B cell (primary cell): Measurements from ENCODE around the gene COQ10B. TPM values are rescaled to one million over a fixed set of nuclear protein-coding genes. Genes with fewer than 3 reads are reported as not detected.

Experiments used
- ATAC-seq: fragments of 200-7000 bp; cut with Tn5 transposase; one replicate; pipeline ENCODE4 v1.10.0; 2021; ENCODE audit warnings: low read depth, mild to moderate bottlenecking, moderate number of reproducible peaks, moderate library complexity
- CTCF ChIA-PET: fragments of 350-600 bp; sonication (Branson Sonifier 250); formaldehyde crosslinking; loops from one replicate; lab custom pipeline; 2021; ENCODE audit warnings: antibody characterized with exemption, inconsistent platforms; lab: Charles Lee
- POLR2A ChIA-PET: fragments of 350-600 bp; sonication (Branson Sonifier 250); formaldehyde crosslinking; loops from one replicate; lab custom pipeline; 2021; ENCODE audit warnings: antibody characterized with exemption; lab: Charles Lee
- DNase-seq: peaks from one replicate; pipeline ENCODE4 v3.0.0; 2013
- H2AFZ ChIP-seq: 2 replicates; pipeline ENCODE4 v1.6.1; 2012; ENCODE audit warnings: mild to moderate bottlenecking, low read depth, low read length; ENCODE audit not compliant: insufficient read depth, poor library complexity, severe bottlenecking
- H3K27ac ChIP-seq, 2 donors: 1 replicate in 1 of 2; 2 replicates in 1 of 2; pipeline ENCODE4 v1.5.1; 2012 to 2013; ENCODE audit warnings: low read length in 2 of 2, mild to moderate bottlenecking in 2 of 2, moderate library complexity in 1 of 2
- H3K27me3 ChIP-seq, 4 experiments: fragments of 200-600 bp in 1 of 4; sonication (generic) in 1 of 4; replicated peaks in 1 of 4; 1 replicate in 2 of 4; 2 replicates in 2 of 4; pipeline versions ENCODE4 v1.6.1 to v1.7.0; 2013 to 2016; ENCODE audit warnings: low read length in 3 of 4, mild to moderate bottlenecking in 2 of 4, mixed read lengths in 1 of 4, moderate library complexity in 1 of 4; ENCODE audit not compliant: insufficient read depth in 4 of 4, control insufficient read depth in 3 of 4; ENCODE audit errors: control extremely low read depth in 1 of 4
- H3K36me3 ChIP-seq, 2 experiments: replicated peaks in 1 of 2; 1 replicate in 1 of 2; 2 replicates in 1 of 2; pipeline versions ENCODE4 v1.6.1 to v1.7.1; 2013; ENCODE audit warnings: low read length in 1 of 2; ENCODE audit not compliant: insufficient read depth in 2 of 2, control insufficient read depth in 1 of 2; ENCODE audit errors: control extremely low read depth in 1 of 2, extremely low read depth in 1 of 2
- H3K4me1 ChIP-seq, 2 donors: fragments of 200-600 bp in 1 of 2; sonication (generic) in 1 of 2; 1 replicate in 1 of 2; 2 replicates in 1 of 2; pipeline versions ENCODE4 v1.5.1 to v1.6.1; 2013 to 2017; ENCODE audit warnings: low read length in 2 of 2; ENCODE audit not compliant: control insufficient read depth in 2 of 2, insufficient read depth in 2 of 2
- H3K4me2 ChIP-seq: replicated peaks from 2 replicates; pipeline ENCODE3; 2012; ENCODE audit warnings: mild to moderate bottlenecking, low read depth, low read length; ENCODE audit not compliant: poor library complexity, severe bottlenecking
- H3K4me3 ChIP-seq, 5 experiments: fragments of 200-600 bp in 1 of 5; sonication (generic) in 1 of 5; 1 replicate in 3 of 5; 2 replicates in 2 of 5; pipeline versions ENCODE4 v1.5.1 to v1.7.0; 2011 to 2016; ENCODE audit warnings: low read length in 4 of 5, mild to moderate bottlenecking in 4 of 5, low read depth in 2 of 5, control low read depth in 1 of 5, moderate library complexity in 1 of 5; ENCODE audit not compliant: insufficient read depth in 1 of 5; ENCODE audit errors: control extremely low read depth in 1 of 5, extremely low read depth in 1 of 5
- H3K79me2 ChIP-seq: fragments of 200-600 bp; sonication (generic); one replicate; pipeline ENCODE4 v1.6.0; 2016; ENCODE audit warnings: low read length; ENCODE audit not compliant: control insufficient read depth, insufficient read depth
- H3K9ac ChIP-seq: fragments of 200-600 bp; sonication (generic); 2 replicates; pipeline ENCODE4 v1.6.1; 2017; ENCODE audit warnings: mild to moderate bottlenecking, low read length, moderate library complexity
- H3K9me3 ChIP-seq, 3 donors: one replicate each; pipeline versions ENCODE4 v1.6.1 to v1.7.1; 2013; ENCODE audit warnings: low read length in 2 of 3; ENCODE audit not compliant: control insufficient read depth in 2 of 3, insufficient read depth in 1 of 3; ENCODE audit errors: control extremely low read depth in 1 of 3
- H4K20me1 ChIP-seq: 2 replicates; pipeline ENCODE4 v1.6.0; 2012; ENCODE audit warnings: mild to moderate bottlenecking, low read length; ENCODE audit not compliant: insufficient read depth, control insufficient read depth, poor library complexity, severe bottlenecking
- H3K27ac Mint-ChIP-seq: one replicate; pipeline ENCODE4 v1.8.0; 2021; ENCODE audit warnings: mixed read lengths
- H3K27me3 Mint-ChIP-seq: one replicate; pipeline ENCODE4 v1.8.0; 2021; ENCODE audit warnings: mixed read lengths
- H3K4me1 Mint-ChIP-seq: one replicate; pipeline ENCODE4 v1.8.0; 2021; ENCODE audit warnings: mixed read lengths
- H3K4me3 Mint-ChIP-seq: one replicate; pipeline ENCODE4 v1.8.0; 2021; ENCODE audit warnings: mixed read lengths
- H3K9me3 Mint-ChIP-seq: one replicate; pipeline ENCODE4 v1.8.0; 2022; ENCODE audit warnings: mixed read lengths; ENCODE audit not compliant: insufficient read depth
- CTCF ChIP-seq: fragments of 200-600 bp; IDR thresholded peaks from one replicate; pipeline ENCODE4 v1.8.0; 2022; ENCODE audit warnings: antibody characterized with exemption, mild to moderate bottlenecking
- EZH2 ChIP-seq: IDR thresholded peaks from 2 replicates; pipeline ENCODE4 v1.6.1; 2012; ENCODE audit warnings: borderline replicate concordance, low read depth, mild to moderate bottlenecking, moderate library complexity, low read length; ENCODE audit not compliant: insufficient read depth, poor library complexity, severe bottlenecking
- WGBS: methylation state at CpG from one replicate; pipeline ENCODE4 v1.1.5; 2013; ENCODE audit warnings: missing lambda C conversion rate; ENCODE audit not compliant: insufficient coverage; 5-methylcytosine and 5-hydroxymethylcytosine counted together
- intact Hi-C: fragments of 100-400 bp; cut with micrococcal nuclease; formaldehyde crosslinking; loops from one replicate; pipeline ENCODE4 v1.10.0; 2022
- polyA plus RNA-seq: library from polyadenylated mRNA; depleted of rRNA; stranded (reverse); fragments of >200 nt; gene quantifications from 2 replicates; pipeline ENCODE4 v1.2.3, GENCODE V29; 2012
- total RNA-seq, 2 donors: library from RNA; stranded (reverse); fragments of 120-200 nt in 1 of 2; gene quantifications; 1 replicate in 1 of 2; 2 replicates in 1 of 2; pipeline versions ENCODE4 v1.2.3 to v1.2.4, GENCODE V29; 2013 to 2022

The COQ10B gene
- total and polyA plus RNA-seq, 2 donors (not counting 1 experiment from before 2014, with no cell fraction given): 5.8 to 29.1 TPM

GRCh38 chr2:197405582-197405981, 47.8 kb upstream of the COQ10B start:
- TF ChIP-seq CTCF: no peak
- no peak for TF ChIP-seq EZH2
- Mint-ChIP-seq H3K9me3 (no peaks in the 10 kb centered on the region), H3K4me3 (no peak overlapping the region), H3K27ac (no peak overlapping the region), H3K4me1 (no peaks in the 10 kb centered on the region), H3K27me3 (no peaks in the 10 kb centered on the region)
- H3K27ac ChIP-seq: no peak overlapping the region
- no peak overlapping the region for H3K4me3 ChIP-seq
- H3K9me3 ChIP-seq: no peaks in the 10 kb centered on the region
- H3K4me1 ChIP-seq: no peaks in the 10 kb centered on the region
- ATAC-seq: no peak
- H2AFZ ChIP-seq: no peak overlapping the region
- H3K4me2 ChIP-seq: no peak overlapping the region
- no peaks in the 10 kb centered on the region for H3K27me3 ChIP-seq
- H3K36me3 ChIP-seq: peaks cover 22 to 90% of the 10 kb centered on the region in 2 experiments
- WGBS: no CpG with 5 or more reads among the region's 2 CpGs
- ChIA-PET POLR2A (no interaction called here), CTCF (no interaction called here)
- peaks cover 5% of the 10 kb centered on the region for H3K79me2 ChIP-seq
- no peak for DNase-seq
- H4K20me1 ChIP-seq: peaks cover 12% of the 10 kb centered on the region
- H3K9ac ChIP-seq: no peak overlapping the region
- intact Hi-C loops: loop anchor here (10.0 kb wide), 1 partner anchor 89 kb away; the partner anchor contains the start of gene HSPD1

- H3K9ac ChIP-seq: no peak overlapping the region
- no CpG with 5 or more reads among the region's 5 CpGs for WGBS
- no peaks in the 10 kb centered on the region for H3K9me3 ChIP-seq
- H3K27me3 ChIP-seq: no peaks in the 10 kb centered on the region
- intact Hi-C loops: no loop called here
- H4K20me1 ChIP-seq: peaks cover 41% of the 10 kb centered on the region
- no peaks in the 10 kb centered on the region for H3K9me3 Mint-ChIP-seq
- H3K4me2 ChIP-seq: no peak overlapping the region
- DNase-seq (no peak), ATAC-seq (no peak)
- H3K4me3 ChIP-seq: no peak overlapping the region
- H3K4me1 Mint-ChIP-seq: no peaks in the 10 kb centered on the region
- H3K36me3 ChIP-seq: peaks cover 19 to 75% of the 10 kb centered on the region in 2 experiments
- H3K27ac ChIP-seq: no peak overlapping the region
- ChIA-PET POLR2A (no interaction called here), CTCF (interaction anchor here (0.7 to 1.2 kb wide), 2 partner anchors 18 to 356 kb away, joined by 3 to 4 read pairs; no protein-coding TSS in a partner anchor)
- TF ChIP-seq EZH2: no peak
- TF ChIP-seq CTCF: no peak
- no peak overlapping the region for H3K27ac Mint-ChIP-seq
- no peaks in the 10 kb centered on the region for H3K27me3 Mint-ChIP-seq
- H3K4me1 ChIP-seq: no peaks in the 10 kb centered on the region
- H3K79me2 ChIP-seq: peaks cover 69% of the 10 kb centered on the region
- no peak overlapping the region for H2AFZ ChIP-seq
- H3K4me3 Mint-ChIP-seq: no peak overlapping the region
Measured at GRCh38 chr2:197414039-197414438, 39.3 kb upstream of the COQ10B start.
